ENCODE data around the gene TRIM7. TPM values are rescaled to one million over a fixed set of nuclear protein-coding genes. Genes with fewer than 3 reads are reported as not detected.

Gene TRIM7
- total RNA-seq, 2 donors from 2014 or later, result 2.4 to 2.9 TPM

DNA sequence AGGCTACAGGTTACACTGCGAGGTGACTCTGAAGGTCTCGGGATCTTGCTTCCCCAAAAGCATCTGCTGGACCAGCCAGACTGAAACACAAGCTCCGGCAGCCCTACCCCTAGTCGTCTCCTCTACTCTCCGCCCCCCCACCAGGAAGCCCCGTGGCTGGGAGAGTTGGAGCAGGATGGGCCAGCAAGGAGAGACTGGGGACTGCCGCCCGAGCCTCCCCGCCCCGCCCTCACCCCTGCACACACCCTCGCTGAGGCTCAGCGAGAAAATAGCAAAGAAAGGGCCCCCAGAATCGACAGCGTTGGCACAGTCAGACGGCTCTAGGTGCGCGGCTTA lies 1.3 kb downstream of the TRIM7 start:
- Mint-ChIP-seq H3K4me1 (ENCODE audit: low read depth) (peaks cover 37% of the 10 kb centered on the region), H3K36me3 (ENCODE audit: insufficient read depth in 2 of 2) (peaks cover 2 to 11% of the 10 kb centered on the region in 2 donors), H3K27ac (no peak overlapping the region), H3K27me3 (ENCODE audit: low read depth) (peaks cover 22% of the 10 kb centered on the region), H3K4me3 (peak overlapping the region; percentile 87 to 92), H3K9me3 (peaks cover 0 to 2% of the 10 kb centered on the region in 2 donors)
- DNase-seq, result no peak
- no peak for ATAC-seq (replicated peaks in 1 of 2)

DNA sequence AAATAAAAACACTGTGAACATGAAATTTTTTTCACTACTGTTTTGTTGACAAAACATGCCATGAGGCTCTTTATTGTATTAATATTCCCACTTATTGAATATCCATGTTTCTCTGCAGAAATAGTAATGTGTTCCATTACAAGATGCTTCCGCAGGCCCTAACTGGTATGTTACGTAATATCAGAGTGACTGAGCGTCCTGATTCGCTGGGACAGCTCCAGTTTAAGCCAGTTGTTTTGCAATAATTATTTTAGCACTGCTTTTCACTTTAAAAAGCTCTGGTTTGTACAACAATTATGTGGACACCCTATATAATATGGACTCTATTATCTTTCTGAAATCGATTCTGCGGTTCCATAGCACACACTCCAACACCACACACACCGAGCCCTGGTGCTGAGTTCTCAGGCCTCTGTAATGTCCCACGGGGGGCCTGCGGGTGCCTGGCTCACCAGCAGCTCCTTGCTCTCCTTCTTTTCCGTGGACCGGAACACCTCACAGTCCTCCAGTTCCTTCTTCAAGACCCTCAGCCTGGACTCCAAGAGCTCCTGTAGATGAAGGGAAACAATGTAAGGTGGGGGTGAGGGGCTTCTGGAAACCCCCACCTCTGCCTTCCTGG lies 1.8 kb downstream of the TRIM7 start:
- no peak for DNase-seq
- Mint-ChIP-seq H3K4me1 (ENCODE audit: low read depth) (peaks cover 32% of the 10 kb centered on the region), H3K36me3 (ENCODE audit: insufficient read depth in 2 of 2) (peaks cover 2 to 11% of the 10 kb centered on the region in 2 donors), H3K9me3 (peaks cover 0 to 2% of the 10 kb centered on the region in 2 donors), H3K4me3 (peak overlapping the region; percentile 87 to 92), H3K27me3 (ENCODE audit: low read depth) (peaks cover 22% of the 10 kb centered on the region), H3K27ac (no peak overlapping the region)
- no peak for ATAC-seq (replicated peaks in 1 of 2)

DNA sequence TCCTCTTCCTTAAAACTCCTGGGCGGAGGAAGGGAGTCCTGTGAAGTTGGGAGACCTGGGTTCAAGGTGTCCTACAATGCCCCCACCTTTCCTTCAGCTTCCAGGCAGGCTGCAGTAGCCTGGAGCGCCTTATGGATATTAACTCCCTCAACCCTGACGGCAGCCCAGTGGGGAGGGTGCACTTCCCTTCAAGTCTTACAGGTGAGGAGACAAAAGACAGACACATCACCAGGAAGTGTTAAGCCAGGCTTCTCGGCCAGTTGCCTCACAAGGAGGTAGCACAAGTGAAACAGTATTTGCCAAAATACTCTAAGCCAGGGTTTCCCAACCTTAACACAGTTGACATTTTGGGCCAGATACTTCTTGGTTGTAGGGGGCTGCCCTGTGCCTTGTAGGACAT lies 4.2 kb downstream of the TRIM7 start:
- Mint-ChIP-seq H3K4me1 (ENCODE audit: low read depth) (peaks cover 9% of the 10 kb centered on the region), H3K36me3 (ENCODE audit: insufficient read depth in 2 of 2) (peaks cover 1 to 2% of the 10 kb centered on the region in 2 donors), H3K4me3 (no peak overlapping the region), H3K27ac (no peak overlapping the region), H3K27me3 (ENCODE audit: low read depth) (peaks cover 12% of the 10 kb centered on the region), H3K9me3 (no peaks in the 10 kb centered on the region)
- DNase-seq (no peak), ATAC-seq (replicated peaks in 1 of 2) (no peak)

DNA sequence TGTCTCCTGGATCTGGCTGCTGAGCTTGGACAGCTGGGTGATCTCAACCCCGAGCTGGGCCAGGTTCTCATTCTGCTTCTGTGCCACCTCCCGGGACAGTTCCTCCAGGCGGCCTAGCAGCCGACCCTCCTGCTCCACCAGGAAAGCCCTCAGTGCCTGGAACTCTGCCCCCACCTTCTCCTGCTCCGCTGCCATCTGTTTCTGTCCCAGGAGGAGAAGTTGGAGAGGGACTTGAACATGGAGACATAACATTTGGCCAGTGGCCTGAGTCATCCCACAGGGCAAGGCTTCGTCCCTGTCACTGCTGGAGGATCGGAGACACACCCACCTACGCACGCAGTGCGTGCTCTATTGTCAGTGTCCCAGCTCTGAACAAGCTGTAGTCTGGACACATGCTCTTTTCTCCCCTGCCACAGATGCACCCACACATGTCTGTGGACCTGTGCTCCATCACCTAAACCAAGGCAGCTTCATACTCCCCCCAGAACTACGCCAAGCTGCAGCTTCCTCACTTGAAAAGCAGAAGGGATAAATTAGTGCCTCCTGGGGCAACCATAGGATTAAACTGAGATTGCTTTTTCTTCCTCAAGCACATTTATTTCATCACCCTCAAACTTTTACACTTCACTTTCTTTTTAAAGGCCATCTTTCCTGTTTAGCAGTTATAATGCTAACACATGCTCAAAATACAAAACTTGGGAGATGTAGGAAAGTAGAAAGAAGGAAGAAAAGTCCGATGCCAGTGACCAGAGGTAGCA lies 4.9 kb downstream of the TRIM7 start:
- Mint-ChIP-seq H3K27me3 (ENCODE audit: low read depth) (peaks cover 7% of the 10 kb centered on the region), H3K4me3 (no peak overlapping the region), H3K9me3 (no peaks in the 10 kb centered on the region), H3K4me1 (ENCODE audit: low read depth) (peaks cover 5% of the 10 kb centered on the region), H3K27ac (no peak overlapping the region), H3K36me3 (ENCODE audit: insufficient read depth in 2 of 2) (peaks cover 0 to 1% of the 10 kb centered on the region in 2 donors)
- DNase-seq (no peak), ATAC-seq (replicated peaks in 1 of 2) (no peak)

DNA sequence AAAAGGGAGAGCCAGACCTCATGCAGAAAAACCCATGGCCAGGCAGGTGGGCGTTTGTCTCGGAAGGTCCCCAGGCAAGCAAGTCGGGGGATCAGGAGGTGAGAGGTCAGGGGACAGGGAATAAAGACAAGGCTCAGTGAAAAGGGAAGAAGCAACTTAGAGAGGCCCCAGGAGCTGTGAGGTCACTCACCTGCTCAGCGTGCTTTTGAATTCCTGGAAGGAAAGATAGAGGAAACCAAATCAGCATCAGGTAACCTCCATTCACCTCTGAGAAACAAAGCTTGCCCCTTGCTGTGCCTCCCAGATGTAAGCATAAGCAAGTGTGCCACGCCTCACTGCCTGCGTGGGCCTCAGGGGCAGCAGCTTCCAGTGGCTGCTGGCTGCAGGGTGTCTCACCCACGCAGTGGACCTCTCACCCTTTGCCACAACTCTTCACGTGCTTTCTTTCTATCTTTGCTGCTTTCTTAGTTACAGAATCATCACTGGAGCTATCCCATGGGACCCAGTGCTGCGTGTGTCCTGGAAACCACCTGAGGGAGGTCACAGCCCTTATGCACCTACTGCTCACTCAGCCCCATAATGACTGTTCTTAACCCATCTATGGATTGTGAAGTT lies 6.0 kb downstream of the TRIM7 start:
- Mint-ChIP-seq H3K9me3 (no peaks in the 10 kb centered on the region), H3K36me3 (ENCODE audit: insufficient read depth in 2 of 2) (no peaks in the 10 kb centered on the region), H3K4me3 (no peak overlapping the region), H3K27ac (no peak overlapping the region), H3K27me3 (ENCODE audit: low read depth) (peaks cover 7% of the 10 kb centered on the region), H3K4me1 (ENCODE audit: low read depth) (peaks cover 2% of the 10 kb centered on the region)
- ATAC-seq (replicated peaks in 1 of 2), result no peak
- no peak for DNase-seq

DNA sequence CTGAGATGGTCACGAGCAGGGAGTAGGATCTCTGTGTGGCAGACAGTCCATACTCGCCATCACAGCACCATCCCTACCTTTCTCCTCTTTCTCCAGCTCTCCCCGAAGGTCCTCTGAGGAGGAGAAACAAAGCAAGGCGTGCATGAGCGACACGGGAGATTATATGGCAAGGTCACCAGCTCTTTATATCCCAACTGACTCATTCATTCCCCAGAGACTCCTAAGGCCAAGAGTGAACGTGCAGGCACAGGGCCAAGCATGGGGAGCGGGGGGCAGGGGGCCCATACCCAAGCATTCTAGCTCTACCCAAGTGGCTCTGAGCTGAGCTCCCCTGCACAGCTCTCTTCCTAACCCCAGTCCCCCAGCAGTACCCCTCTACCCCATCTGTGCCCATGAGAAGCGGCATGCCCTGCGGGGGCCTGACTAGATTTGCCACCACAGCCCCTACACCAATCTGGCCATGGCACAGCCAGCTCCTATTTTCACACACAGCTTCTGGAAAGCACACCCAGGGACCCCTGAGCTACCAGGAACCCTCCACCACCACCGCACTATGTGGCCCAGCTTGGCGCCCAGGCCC lies 6.8 kb downstream of the TRIM7 start:
- H3K27ac Mint-ChIP-seq, result no peak overlapping the region
- no peak for DNase-seq
- H3K4me3 Mint-ChIP-seq, result no peak overlapping the region
- peaks cover 7% of the 10 kb centered on the region for H3K4me1 Mint-ChIP-seq (ENCODE audit: low read depth)
- peak in 1 of 2 donors; percentile 20 for ATAC-seq (replicated peaks in 1 of 2)
- H3K36me3 Mint-ChIP-seq (ENCODE audit: insufficient read depth in 2 of 2), result no peaks in the 10 kb centered on the region
- no peaks in the 10 kb centered on the region for H3K9me3 Mint-ChIP-seq
- H3K27me3 Mint-ChIP-seq (ENCODE audit: low read depth), result peaks cover 7% of the 10 kb centered on the region

DNA sequence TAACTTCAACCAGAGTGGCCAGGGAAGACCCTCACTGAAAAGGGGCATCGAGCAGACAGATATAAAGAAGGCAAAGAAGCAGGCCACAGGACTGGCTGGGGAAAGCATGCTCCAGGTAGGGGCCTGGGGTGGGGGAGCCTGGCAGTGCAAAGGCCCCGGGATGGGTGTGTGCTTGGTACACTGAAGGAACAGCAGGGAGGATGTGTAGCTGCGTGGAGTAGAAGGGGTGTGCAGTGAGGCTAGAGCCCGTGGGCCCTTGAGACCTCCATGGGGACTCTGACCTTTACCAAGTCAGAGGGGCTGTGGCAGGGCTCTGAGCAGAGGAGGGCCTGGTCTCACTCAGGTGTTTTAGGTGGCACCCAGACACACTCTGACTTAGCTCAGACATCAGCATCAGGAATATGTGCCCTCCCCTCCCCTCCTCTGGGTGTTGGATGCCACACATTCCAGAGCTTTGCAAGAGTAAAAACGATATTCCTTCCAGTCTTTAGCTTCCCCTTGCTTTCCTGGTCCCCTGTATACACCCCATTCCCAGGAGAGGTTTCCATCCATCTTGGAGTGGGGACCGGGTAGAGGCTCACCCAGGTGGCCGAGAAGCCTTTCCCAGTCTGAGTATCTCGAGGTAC lies 7.6 kb downstream of the TRIM7 start:
- H3K4me1 Mint-ChIP-seq (ENCODE audit: low read depth), result peaks cover 15% of the 10 kb centered on the region
- H3K36me3 Mint-ChIP-seq (ENCODE audit: insufficient read depth in 2 of 2), result no peaks in the 10 kb centered on the region
- DNase-seq, result no peak
- no peak overlapping the region for H3K27ac Mint-ChIP-seq
- H3K27me3 Mint-ChIP-seq (ENCODE audit: low read depth), result peaks cover 7% of the 10 kb centered on the region
- ATAC-seq (replicated peaks in 1 of 2), result no peak
- H3K9me3 Mint-ChIP-seq, result no peaks in the 10 kb centered on the region
- H3K4me3 Mint-ChIP-seq, result no peak overlapping the region

DNA sequence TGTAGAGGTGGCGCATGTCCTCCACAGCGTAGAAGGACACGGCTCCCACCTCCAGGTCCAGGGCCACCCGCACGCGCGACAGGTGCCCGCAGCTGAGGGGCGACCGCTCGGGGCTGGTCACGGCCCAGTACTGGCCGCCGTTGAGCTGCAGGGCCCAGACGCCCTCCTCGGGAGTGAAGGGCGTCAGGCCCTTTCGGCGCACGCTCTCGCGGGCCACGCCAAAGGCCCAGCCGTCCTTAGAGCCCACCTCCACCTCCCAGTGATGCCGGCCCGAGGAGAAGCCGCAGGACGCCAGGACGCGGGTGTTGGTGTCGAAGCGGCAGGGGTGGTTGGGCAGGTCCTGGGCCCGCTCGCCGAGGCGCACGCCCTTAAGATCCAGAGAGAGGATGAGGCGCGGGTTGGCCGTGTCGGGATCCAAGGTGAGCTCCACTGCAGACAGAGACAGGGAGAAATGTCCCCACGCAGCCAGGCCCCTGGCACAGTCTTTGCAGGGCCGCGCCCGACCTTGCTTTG lies 9.7 kb downstream of the TRIM7 start:
- no peak overlapping the region for H3K4me3 Mint-ChIP-seq
- DNase-seq (no peak), ATAC-seq (replicated peaks in 1 of 2) (no peak)
- no peaks in the 10 kb centered on the region for H3K9me3 Mint-ChIP-seq
- H3K36me3 Mint-ChIP-seq (ENCODE audit: insufficient read depth in 2 of 2), result peaks cover 0 to 5% of the 10 kb centered on the region in 2 donors
- no peak overlapping the region for H3K27ac Mint-ChIP-seq
- H3K27me3 Mint-ChIP-seq (ENCODE audit: low read depth), result no peaks in the 10 kb centered on the region
- H3K4me1 Mint-ChIP-seq (ENCODE audit: low read depth), result peaks cover 29% of the 10 kb centered on the region

DNA sequence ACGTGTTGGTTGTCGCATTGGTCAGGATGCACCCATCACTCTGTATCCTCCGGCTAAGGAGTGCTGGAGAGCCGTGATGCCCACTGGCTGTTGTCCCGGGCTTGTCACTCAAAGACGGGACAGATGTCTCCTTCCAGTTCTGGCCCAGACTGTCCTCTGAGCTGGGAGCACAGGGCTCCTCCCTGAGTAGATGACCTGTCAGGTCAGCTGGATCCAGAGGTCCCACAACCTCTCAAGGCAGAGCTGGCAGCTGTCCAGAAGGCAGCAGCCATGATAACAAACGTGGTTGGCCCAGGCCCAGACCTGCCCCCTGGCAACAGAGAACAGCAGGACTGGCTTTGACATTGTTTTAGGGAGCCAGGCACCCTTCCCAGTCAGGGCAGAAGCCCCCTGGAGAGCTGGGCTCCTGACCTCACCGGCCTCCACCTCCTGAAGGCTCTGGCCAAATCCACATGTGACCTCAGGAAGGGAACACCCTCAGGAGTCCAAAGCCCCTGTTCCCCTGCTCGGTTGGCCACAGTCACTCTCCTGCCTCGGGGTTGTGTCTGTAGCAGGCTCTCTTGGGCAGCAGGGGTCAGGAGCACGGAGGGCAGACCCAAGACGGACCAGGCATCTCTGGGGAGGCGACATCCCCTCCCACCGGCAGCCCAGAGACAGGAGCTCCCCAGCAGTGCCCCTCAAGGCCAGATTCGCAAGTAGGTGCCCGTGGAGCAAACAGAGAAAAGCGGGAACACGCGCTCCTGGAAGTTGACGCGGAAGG lies 10.3 kb downstream of the TRIM7 start:
- Mint-ChIP-seq H3K4me3 (no peak overlapping the region), H3K27me3 (ENCODE audit: low read depth) (no peaks in the 10 kb centered on the region), H3K27ac (no peak overlapping the region), H3K4me1 (ENCODE audit: low read depth) (peaks cover 29% of the 10 kb centered on the region), H3K36me3 (ENCODE audit: insufficient read depth in 2 of 2) (peaks cover 0 to 5% of the 10 kb centered on the region in 2 donors), H3K9me3 (no peaks in the 10 kb centered on the region)
- ATAC-seq (replicated peaks in 1 of 2) (no peak), DNase-seq (no peak)

DNA sequence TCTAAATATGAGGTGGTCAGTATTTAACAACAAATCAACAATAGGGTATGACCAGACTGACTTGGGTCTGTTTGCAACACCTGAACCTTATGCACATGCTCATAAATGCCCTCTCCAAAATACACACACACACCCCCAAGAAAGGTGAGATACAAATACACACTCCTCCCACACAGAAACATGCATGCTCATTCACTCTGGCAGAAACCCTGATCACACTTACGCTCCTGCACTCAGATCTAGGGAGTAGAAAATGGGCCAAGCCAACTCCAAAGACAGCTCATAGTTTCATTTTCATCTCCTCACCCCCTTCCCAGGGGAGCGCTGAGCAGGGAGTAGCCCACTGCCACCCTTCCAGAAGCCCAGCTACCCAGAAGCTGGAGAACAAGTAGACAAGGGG lies 11.3 kb downstream of the TRIM7 start:
- DNase-seq, result no peak
- no peaks in the 10 kb centered on the region for H3K9me3 Mint-ChIP-seq
- no peak overlapping the region for H3K4me3 Mint-ChIP-seq
- H3K27me3 Mint-ChIP-seq (ENCODE audit: low read depth), result no peaks in the 10 kb centered on the region
- H3K36me3 Mint-ChIP-seq (ENCODE audit: insufficient read depth in 2 of 2), result peaks cover 2 to 7% of the 10 kb centered on the region in 2 donors
- peaks cover 32% of the 10 kb centered on the region for H3K4me1 Mint-ChIP-seq (ENCODE audit: low read depth)
- no peak overlapping the region for H3K27ac Mint-ChIP-seq
- ATAC-seq (replicated peaks in 1 of 2), result no peak

DNA sequence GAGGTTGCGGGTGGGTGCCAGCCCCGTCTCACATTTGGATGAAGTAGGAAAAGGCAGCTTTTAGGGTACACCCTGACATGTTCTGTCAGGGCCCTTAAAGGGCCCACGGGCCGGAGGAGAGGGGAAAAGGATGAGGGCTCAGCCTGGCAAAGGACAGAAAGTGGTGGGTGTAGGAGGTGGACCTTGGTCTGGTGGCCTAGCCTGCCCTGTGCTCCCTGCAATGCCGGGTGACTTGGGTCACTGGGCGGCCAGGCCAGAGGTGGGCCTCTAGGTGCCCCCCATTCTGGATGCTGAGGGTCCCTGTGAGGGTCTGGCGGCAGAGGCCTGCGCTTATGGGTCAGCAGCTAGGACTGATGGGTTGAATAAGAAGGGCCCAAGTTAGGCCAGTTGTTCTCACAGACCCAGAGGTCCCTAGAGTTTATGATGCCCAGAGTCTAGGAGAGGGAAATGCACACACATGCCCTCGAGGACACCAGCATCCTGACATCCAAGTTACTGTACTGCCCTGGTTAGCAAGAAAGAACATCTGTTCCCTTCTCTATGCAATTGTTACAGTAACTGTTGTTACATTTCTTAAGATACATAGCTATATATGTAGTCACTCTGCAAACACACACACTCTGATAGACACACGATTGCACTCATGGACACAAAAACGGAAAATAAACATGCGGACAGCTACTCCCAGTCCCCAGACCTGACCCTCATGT lies 12.5 kb downstream of the TRIM7 start:
- no peaks in the 10 kb centered on the region for H3K9me3 Mint-ChIP-seq
- ATAC-seq (replicated peaks in 1 of 2) (no peak), DNase-seq (no peak)
- H3K4me3 Mint-ChIP-seq, result peak overlapping the region; percentile 98 to 100
- peaks cover 2 to 10% of the 10 kb centered on the region in 2 donors for H3K36me3 Mint-ChIP-seq (ENCODE audit: insufficient read depth in 2 of 2)
- no peaks in the 10 kb centered on the region for H3K27me3 Mint-ChIP-seq (ENCODE audit: low read depth)
- peaks cover 44% of the 10 kb centered on the region for H3K4me1 Mint-ChIP-seq (ENCODE audit: low read depth)
- peak overlapping the region; percentile 99 for H3K27ac Mint-ChIP-seq

All from activated T-cell treated with anti-CD3 and anti-CD28 coated beads, Interleukin-2, amount 50 U/mL, for 72 hours (primary cell).